ENCODE measurements around the gene MTG1. TPM values are rescaled to one million over a fixed set of nuclear protein-coding genes. Genes with fewer than 3 reads are reported as not detected.

The MTG1 gene
- total RNA-seq, 1 donor from 2014 or later: 44.0 TPM

DNA sequence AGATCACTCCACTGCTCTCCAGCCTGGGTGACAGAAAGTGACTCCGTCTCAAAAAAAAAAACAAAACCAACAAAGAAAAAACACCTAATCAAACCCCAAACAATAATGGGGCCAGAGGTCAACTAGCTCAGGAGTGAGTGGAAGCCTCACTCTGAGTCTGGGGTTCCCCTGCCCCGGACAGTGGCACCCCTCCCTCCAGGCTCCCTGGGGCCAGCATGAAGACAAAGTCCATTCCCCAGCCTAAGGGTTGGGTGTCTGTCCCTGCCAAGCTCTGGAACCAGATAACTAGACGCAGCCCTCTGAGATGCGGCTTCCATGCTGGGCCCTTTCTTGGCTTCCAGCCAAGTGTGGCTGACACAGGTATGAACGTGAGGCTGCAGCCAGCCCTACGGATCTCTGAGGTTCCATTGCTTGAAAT is 34.4 kb upstream of the MTG1 start:
- DNase-seq (ENCODE audit: low read depth): no peak
- H2AFZ ChIP-seq (ENCODE audit: low read depth, low read length): no peak overlapping the region
- H3K9me3 ChIP-seq (ENCODE audit: insufficient read depth, low read depth, low read length): no peaks in the 10 kb centered on the region
- no peak for TF ChIP-seq EZH2 (IDR thresholded peaks at IDR 0.05; ENCODE audit: insufficient read depth, low read length)
- TF ChIP-seq, protein P1, sequence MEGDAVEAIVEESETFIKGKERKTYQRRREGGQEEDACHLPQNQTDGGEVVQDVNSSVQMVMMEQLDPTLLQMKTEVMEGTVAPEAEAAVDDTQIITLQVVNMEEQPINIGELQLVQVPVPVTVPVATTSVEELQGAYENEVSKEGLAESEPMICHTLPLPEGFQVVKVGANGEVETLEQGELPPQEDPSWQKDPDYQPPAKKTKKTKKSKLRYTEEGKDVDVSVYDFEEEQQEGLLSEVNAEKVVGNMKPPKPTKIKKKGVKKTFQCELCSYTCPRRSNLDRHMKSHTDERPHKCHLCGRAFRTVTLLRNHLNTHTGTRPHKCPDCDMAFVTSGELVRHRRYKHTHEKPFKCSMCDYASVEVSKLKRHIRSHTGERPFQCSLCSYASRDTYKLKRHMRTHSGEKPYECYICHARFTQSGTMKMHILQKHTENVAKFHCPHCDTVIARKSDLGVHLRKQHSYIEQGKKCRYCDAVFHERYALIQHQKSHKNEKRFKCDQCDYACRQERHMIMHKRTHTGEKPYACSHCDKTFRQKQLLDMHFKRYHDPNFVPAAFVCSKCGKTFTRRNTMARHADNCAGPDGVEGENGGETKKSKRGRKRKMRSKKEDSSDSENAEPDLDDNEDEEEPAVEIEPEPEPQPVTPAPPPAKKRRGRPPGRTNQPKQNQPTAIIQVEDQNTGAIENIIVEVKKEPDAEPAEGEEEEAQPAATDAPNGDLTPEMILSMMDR (IDR thresholded peaks at IDR 0.05; ENCODE audit: insufficient read depth, low read depth, low read length): no peak
- no peak overlapping the region for H3K4me3 ChIP-seq (ENCODE audit: insufficient read depth, low read depth, low read length)
- H3K9ac ChIP-seq (ENCODE audit: low read length): no peak overlapping the region
- peaks cover 2% of the 10 kb centered on the region for H3K36me3 ChIP-seq (ENCODE audit: insufficient read depth, low read length)
- Mint-ChIP-seq H3K27me3 (ENCODE audit: low read depth, unreplicated experiment) (no peaks in the 10 kb centered on the region), H3K4me1 (ENCODE audit: low read depth, unreplicated experiment) (no peaks in the 10 kb centered on the region), H3K36me3 (ENCODE audit: low read depth, unreplicated experiment) (peaks cover 10% of the 10 kb centered on the region), H3K4me3 (ENCODE audit: unreplicated experiment) (no peak overlapping the region), H3K27ac (ENCODE audit: unreplicated experiment) (no peak overlapping the region), H3K9me3 (ENCODE audit: unreplicated experiment) (no peaks in the 10 kb centered on the region)
- H3K4me1 ChIP-seq (ENCODE audit: insufficient read depth, low read length): peaks cover 9% of the 10 kb centered on the region
- no peak for FAIRE-seq
- no peak overlapping the region for H3K27ac ChIP-seq (ENCODE audit: low read depth, low read length)
- H3K4me2 ChIP-seq (ENCODE audit: low read length): no peak overlapping the region
- H3K79me2 ChIP-seq (ENCODE audit: insufficient read depth, low read length): peaks cover 5% of the 10 kb centered on the region
- no peaks in the 10 kb centered on the region for H3K27me3 ChIP-seq (ENCODE audit: insufficient read depth, low read length)
- H4K20me1 ChIP-seq (ENCODE audit: insufficient read depth, low read length): peaks cover 11% of the 10 kb centered on the region

DNA sequence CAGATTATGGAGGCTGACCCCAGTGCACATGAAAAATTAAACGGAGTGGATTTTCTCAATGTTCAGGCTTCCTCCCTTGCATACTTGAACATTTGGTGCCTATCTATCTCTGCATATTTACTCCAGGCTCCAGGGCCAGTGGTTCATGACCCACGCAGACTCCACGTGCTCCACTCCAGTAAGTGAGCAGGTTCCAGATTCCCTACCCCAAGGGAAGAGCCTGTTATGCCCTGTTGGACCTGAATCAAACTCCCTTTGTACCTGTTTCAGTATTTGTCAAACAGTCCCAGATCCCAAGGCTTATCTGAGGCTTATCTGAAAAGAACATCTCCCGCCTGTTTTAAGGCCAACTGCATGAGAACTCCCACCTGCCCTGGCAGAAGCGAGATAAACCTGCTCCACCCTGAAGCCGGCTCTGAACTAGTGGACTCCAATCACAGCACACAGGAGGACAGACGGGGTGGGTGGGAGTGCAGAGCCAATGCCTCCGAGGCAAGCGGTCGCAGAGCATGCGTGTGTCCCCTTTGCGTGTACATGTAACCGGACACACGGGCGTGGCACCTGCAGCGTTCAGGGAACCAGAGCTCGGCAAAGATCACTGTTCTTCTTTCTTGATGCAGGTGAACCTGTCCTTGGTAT is 33.9 kb upstream of the MTG1 start:
- Mint-ChIP-seq H3K27ac (ENCODE audit: unreplicated experiment) (no peak overlapping the region), H3K4me3 (ENCODE audit: unreplicated experiment) (no peak overlapping the region)

More for the DNA sequence above, 33.9 kb upstream of the MTG1 start:
- Histone ChIP-seq H3K27me3 (ENCODE audit: insufficient read depth, low read length) (no peaks in the 10 kb centered on the region), H4K20me1 (ENCODE audit: insufficient read depth, low read length) (peaks cover 11% of the 10 kb centered on the region), H3K4me2 (ENCODE audit: low read length) (no peak overlapping the region), H3K36me3 (ENCODE audit: insufficient read depth, low read length) (peaks cover 2% of the 10 kb centered on the region), H3K4me1 (ENCODE audit: insufficient read depth, low read length) (peaks cover 9% of the 10 kb centered on the region), H3K9me3 (ENCODE audit: insufficient read depth, low read depth, low read length) (no peaks in the 10 kb centered on the region), H2AFZ (ENCODE audit: low read depth, low read length) (no peak overlapping the region), H3K9ac (ENCODE audit: low read length) (no peak overlapping the region), H3K79me2 (ENCODE audit: insufficient read depth, low read length) (peaks cover 5% of the 10 kb centered on the region), H3K27ac (ENCODE audit: low read depth, low read length) (no peak overlapping the region), H3K4me3 (ENCODE audit: insufficient read depth, low read depth, low read length) (no peak overlapping the region)
- Mint-ChIP-seq H3K36me3 (ENCODE audit: low read depth, unreplicated experiment) (peaks cover 14% of the 10 kb centered on the region), H3K27me3 (ENCODE audit: low read depth, unreplicated experiment) (no peaks in the 10 kb centered on the region), H3K4me1 (ENCODE audit: low read depth, unreplicated experiment) (no peaks in the 10 kb centered on the region), H3K9me3 (ENCODE audit: unreplicated experiment) (no peaks in the 10 kb centered on the region)
- no peak for TF ChIP-seq EZH2 (IDR thresholded peaks at IDR 0.05; ENCODE audit: insufficient read depth, low read length)
- TF ChIP-seq, protein P1 (IDR thresholded peaks at IDR 0.05; ENCODE audit: insufficient read depth, low read depth, low read length): no peak
- DNase-seq (ENCODE audit: low read depth): no peak
- no peak for FAIRE-seq

All from astrocyte (in vitro differentiated cells and primary cell).